GM21529 (cell line): ENCODE results near the gene MEAK7.

Source experiments
- ATAC-seq: cut with Tn5 transposase; IDR thresholded peaks from one replicate; pipeline ENCODE4 v1.9.1; 2021; ENCODE audit not compliant: unreplicated experiment

The MEAK7 gene

DNA sequence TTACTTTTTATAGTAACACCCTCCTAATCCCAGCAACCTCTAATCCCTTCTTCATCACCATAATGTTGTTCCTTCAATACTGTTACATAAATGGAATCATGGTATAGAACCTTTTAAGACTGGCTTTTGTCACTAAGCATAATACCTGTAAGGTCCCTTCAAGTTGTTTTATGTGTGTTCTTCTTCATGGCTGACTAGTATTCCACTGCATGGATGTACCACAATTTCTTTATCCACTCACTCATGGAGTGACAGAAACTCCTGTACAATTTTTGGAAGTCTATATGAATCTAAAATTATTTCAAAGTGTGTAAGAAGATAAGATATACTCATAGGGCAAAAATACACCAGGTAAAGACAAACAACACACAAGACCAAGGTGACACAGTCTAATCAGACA is 36.8 kb downstream of the MEAK7 start:
- no peak for ATAC-seq

DNA sequence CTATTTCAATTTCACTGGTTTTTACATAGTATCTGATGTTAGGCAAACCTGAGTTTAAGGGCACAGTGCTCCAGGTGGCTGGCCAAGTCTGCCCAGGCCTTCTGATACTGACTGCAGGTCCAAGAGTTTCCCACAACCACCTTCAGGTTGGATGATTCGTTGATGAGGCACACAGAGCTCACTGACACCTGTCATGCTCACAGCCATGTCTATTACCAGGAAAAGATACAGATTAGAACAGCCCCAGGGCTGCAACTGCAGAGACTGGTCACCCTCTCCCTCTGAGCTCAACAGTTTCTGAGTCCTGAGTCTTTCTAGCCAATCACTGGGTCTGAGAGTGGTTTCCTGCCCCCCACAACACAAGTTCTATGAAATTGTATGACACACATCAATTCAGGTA is 37.2 kb downstream of the MEAK7 start:
- ATAC-seq, result no peak

DNA sequence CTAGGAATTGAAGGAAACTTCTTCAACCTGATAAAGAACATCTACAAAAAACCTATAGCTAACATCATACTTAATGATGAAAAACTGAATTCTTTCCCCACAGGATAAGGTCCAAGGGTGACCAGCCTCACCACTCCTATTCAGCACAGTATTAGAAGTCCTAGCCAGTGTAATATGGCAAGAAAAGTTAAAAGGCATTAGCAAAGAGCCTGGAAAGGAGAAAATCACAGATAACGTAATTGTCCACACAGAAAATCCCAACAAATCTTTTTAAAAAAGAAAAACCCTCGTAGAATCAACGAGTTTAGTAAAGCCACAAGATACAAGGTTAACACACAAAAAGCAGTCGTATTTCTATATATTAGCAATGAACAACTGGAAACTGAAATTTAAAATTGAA is 37.8 kb downstream of the MEAK7 start:
- no peak for ATAC-seq

DNA sequence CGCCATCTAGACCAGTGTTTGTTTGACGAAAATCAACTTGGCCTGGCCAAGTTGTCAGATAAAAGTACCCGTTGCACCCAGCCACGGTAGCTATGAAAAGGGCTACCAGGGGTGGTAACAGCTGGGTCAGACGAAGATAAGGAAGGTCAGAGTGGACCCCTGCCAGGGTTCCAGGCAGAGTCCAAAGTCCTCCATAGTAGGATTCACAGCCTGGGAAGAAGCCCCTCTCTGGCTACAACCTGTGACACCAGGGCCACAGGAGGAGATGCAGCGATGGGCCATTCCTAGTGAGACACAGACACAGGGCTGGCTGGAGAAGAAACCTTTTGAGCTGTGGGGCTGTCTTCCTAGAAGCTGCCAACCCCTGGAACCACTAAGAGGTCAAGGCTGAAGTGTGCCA is 39.3 kb downstream of the MEAK7 start:
- no peak for ATAC-seq

DNA sequence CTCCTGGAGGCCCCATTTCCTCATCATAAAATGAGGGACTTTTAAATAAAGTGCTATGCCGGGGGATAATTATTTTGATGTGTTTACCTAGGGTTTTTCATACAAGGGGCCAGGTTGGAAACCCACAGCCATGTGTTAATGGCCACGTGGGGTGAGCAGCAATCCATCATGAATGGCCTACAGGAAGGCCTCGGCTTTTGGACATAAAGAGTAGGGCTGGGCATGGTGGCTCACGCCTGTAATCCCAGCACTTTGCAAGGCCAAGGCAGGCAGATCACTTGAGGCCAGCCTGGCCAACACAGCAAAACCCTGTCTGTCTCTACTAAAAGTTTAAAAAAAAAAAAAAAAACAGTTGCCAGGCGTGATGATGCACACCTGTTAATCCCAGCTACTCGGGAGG is 40.3 kb downstream of the MEAK7 start:
- no peak for ATAC-seq

DNA sequence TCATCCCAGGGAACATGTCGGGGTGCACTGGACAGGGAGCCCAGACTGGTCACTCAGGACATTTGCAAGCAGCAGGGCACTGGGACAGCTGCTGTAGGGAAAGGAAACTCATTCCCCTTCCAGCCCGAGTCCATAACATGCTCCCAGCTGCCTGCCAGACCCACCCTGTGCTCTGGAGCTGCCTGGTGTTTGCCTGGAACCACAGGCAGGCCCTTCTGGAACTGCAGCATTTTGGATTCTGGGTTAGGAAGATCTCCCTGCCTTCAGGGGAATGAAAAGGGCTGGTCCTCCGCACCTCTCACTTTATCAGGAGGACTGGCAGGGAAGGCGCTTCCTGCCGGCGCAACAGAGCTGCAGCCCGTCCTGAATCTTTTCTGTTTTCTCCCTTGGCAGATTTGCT is 41.2 kb downstream of the MEAK7 start:
- no peak for ATAC-seq

DNA sequence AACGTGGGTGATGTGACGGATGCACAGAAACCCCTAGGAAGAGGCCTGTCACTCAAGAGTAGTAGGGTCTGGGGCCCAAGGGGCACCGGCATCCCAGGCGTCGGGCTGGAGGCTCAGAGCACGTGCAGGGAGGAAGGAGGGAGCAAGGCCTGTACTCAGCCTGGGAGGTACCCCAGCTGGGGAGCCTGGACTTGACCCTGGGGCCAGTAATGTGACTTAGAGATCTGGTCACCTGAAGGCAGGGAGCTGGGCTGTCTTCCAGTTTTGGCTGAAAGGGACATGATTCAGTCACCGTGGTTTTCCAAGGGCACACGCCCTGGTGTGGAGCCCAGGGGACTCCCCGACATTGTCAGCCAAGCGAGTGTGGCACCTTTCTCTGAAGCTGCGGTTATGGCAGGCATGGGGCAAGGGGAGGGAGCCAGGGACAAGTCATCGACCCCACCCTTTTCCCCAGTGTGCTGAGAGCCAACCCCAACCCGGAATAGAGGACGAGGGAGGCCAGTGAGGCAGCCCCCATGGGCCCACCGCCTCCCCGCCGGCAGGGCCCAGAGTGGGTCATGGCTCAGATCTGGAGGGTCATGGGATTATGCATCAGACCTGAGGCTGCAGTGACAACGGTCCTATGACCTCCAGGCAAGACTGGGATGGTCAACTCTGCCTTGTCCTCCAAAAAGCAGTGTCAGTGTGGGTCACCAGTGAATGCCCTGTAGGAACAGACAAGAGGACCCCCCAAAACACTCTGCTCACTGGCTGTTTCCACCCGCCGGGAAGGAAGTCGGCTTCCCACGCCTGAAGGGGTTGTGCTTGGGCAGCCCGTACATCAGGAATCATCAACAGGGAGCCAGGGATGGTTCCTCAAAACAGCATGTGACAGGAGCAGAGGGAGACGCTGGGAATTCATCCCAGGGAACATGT is 41.9 kb downstream of the MEAK7 start:
- ATAC-seq, result no peak

DNA sequence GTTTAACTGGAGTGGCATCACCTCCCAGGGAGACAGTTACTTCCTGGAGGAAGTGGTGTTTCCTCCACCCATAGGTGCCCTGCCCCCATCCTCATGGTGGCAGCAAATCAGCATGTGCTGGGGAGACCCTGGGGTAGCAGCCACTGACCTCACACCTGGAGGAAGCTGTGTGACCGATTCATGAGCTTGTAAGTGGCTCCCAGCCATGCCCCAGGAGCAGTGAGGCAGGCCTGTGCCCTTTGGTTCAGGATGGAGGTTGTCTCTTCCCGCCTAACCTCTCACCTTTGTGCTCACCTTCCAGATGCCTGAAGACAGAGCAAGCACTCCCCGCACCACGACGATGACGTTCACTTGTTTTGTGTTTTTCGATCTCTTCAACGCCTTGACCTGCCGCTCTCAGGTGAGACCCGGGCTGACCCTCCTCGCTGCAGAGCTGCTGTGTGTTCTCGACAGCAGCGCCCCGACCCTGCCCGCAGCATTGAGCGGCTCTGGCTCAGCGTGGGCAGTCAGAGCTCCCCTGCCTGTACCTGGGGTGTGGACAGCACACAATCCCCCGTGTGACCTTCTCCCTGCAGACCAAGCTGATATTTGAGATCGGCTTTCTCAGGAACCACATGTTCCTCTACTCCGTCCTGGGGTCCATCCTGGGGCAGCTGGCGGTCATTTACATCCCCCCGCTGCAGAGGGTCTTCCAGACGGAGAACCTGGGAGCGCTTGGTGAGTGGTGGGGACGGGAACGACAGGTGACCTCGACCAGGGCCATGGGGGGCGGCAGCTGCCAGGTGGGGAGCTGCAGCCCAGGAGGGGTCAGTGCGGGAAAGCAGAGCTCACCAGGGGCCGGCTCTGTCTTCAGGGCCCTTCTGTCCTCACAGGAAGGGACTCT is 42.8 kb downstream of the MEAK7 start:
- no peak for ATAC-seq

DNA sequence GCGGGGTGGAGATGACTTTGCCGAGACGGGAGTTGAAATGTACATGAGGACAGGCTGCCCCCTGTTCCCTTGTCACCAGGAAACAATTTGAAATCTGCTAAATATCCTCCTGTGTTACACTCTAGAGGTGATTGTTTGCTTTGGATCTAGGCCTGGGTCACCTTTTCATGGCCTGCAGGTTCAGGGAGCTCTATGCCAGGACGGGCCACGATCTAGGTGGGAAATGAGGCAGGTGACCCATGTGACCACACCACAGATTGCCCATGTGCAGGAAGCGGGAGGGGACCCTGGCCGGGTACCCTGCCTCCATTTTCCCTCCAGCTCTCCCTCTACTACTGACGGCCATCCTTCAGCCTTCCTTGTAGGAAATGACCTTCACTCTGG is 43.4 kb downstream of the MEAK7 start:
- ATAC-seq, result no peak

DNA sequence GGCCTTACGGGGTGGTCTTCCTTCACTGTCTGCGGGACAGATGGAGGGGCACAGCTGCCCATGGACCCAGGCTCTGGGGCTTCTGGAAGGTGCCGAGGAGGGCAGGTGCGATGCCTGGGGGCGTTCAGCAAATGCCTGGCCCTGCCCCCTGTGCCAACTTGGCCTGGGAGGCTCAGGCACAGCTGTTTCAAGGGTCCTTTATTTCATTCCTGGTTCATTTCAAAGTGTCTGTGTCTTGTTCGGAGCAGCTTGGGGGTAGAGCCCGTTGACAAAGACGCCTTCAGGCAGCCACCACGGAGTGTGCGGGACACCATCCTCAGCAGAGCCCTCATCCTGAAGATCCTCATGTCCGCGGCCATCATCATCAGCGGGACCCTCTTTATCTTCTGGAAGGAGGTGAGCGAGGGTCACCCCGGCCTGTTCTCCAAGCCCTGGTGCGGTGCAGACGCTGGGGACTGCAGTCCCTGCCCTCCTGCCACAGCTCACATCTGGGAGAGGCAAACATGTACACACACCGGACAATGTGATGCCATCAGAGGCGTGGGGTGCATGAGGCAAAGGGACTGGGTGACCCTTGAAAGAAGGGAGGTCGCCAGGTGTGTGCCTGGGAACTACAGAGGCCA is 43.9 kb downstream of the MEAK7 start:
- no peak for ATAC-seq

DNA sequence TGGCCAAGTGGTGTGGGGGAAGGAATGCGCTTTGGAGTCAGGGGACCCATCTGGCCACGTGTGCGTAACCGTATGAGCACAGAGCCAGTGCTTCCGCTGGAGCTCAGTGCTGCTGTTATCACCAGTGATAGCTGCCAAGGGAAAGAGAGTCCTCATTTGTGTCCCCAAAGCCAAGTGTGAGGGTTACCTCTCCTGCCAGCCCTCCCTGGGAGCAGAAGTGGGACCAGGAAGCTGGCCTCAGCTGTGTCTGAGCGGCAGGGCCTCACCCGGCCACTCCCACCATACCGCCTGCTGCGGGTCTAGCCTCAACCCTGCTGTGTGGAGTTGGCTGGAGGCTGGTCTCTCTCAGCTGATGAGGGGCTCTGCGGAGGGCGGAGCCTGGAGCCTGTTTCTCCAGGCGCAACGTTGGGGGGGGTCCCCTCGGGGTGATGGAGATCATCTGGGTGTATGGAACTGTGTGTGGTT is 44.5 kb downstream of the MEAK7 start:
- no peak for ATAC-seq

DNA sequence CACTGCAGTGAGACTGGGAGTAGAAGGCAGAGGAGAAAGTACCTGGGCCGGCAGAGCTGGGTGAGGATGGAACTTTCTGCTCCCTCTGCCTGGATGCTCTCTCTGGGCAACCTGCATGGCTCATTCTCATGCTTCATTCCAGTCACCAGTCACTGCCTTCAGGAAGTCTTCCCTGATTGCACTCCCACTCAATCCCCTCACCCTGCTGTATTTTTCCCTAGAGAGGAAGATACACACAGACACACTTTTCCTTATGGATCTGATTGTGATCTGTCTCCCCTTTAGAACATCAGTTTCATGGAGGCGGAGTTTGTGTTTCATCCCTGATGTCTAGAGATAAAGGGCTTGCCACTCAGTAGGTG is 44.9 kb downstream of the MEAK7 start:
- ATAC-seq, result no peak

DNA sequence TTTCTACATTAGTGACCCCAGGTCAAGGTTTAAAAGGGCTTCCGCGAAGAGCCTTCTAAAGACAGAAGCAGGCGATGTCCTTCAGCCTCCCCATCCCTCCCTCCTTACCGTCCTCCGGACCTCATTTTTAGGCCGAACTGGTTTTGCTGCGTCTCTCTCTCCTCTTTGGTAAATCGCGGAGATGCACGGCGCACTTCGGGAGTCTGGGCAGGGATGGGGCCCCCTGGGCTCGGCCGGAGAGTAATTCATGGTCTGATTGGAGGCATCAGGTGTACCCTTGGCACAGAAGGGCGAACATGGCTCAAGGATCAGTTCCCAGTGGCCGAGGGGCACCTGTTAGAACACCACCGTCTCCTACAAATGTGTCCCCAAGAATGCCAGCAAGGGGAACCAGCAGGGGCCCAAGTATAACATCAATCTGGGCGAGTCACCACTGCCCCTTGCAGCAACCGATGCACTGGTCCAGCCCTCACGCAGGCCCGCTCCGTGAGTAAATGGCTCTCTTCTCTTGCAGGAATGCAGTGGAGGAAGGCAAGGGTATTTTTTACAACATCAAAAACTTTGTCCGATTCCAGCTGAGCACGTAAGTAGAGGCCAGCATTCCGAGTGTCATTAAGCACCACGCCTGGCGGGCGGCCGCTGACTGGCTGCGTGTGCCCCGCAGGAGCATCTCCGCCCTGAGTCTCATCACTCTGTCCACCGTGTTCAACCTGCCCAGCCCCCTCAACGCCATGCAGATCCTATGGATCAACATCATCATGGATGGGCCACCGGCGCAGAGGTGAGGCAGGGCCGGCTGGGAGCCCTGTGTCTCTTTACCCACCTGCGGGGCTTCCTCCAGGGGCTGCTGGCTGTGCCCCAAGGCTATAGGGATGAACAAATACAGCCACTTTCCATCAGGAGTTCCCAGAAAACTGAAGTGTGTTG is 45.6 kb downstream of the MEAK7 start:
- ATAC-seq, result no peak

DNA sequence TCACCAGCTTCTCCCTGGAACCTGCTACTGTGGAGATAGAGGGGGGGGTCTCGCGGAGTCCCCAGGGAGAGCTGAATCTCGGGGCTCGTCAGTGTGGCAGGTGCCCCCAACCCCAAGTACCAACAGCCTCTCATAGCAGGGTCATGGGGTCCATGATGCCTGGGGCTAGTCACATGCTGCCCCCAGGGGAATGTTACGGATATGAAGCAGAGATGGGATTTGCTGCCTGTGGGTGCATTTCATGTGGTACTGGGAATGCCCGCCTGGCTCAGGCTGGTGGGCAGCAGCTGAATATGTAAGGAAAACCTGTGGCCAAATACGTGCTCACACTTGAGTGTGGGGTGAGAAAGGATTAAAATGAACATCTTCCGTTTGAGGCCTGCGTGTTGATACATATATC is 49.4 kb downstream of the MEAK7 start:
- ATAC-seq, result no peak
